ENCODE results near the gene NUF2.
"Not testable (repeated sequence)": the region's sequence is repeated elsewhere in the genome, so short reads cannot be mapped to it uniquely, and the experiment has no call there.

The NUF2 gene

GRCh38 chr1:163308811-163309210 lies 12.9 kb upstream of the NUF2 start:
- Histone ChIP-seq H2BK15ac (ENCODE audit: low read length) (no peak overlapping the region), H2AFZ (ENCODE audit: low read length) (no peak overlapping the region)
- WGBS, 2 donors (ENCODE audit: extremely low coverage in 2 of 2, insufficient read length in 2 of 2, insufficient replicate concordance in 1 of 2): no CpG with 5 or more reads among the region's 1 CpG

GRCh38 chr1:163315773-163316374 lies 5.9 kb upstream of the NUF2 start:
- no peak overlapping the region for H2AFZ ChIP-seq (ENCODE audit: low read length)
- H3K14ac ChIP-seq (ENCODE audit: low read length): no peak overlapping the region
- H3K9ac ChIP-seq (ENCODE audit: low read depth, low read length, poor library complexity): no peak overlapping the region
- 100% methylated on average over 2 of the region's 6 CpGs; no CpG with 5 or more reads in 1 of the 2 donors for WGBS, 2 donors (ENCODE audit: extremely low coverage in 2 of 2, insufficient read length in 2 of 2, insufficient replicate concordance in 1 of 2)
- H3K79me1 ChIP-seq (ENCODE audit: low read depth, low read length): no peaks in the 10 kb centered on the region
- H3K9me3 ChIP-seq (replicated peaks in 1 of 2; ENCODE audit: control insufficient read depth in 2 of 2, insufficient read depth in 1 of 2, low read depth in 1 of 2, low read length in 2 of 2): no peaks in the 10 kb centered on the region
- peaks cover 0 to 2% of the 10 kb centered on the region in 2 donors for H3K4me1 ChIP-seq (ENCODE audit: control insufficient read depth in 2 of 2, insufficient read depth in 1 of 2, low read depth in 1 of 2, low read length in 2 of 2)
- H3K36me3 ChIP-seq (replicated peaks in 1 of 2; ENCODE audit: control insufficient read depth in 2 of 2, insufficient read depth in 2 of 2, low read length in 2 of 2): peaks cover 2 to 37% of the 10 kb centered on the region in 2 donors
- no peak overlapping the region for H2BK15ac ChIP-seq (ENCODE audit: low read length)
- DNase-seq (ENCODE audit: low spot score): peak; percentile 33
- H2BK5ac ChIP-seq (ENCODE audit: low read length): no peak overlapping the region
- no peak overlapping the region for H3K18ac ChIP-seq (ENCODE audit: low read length)
- H4K91ac ChIP-seq (ENCODE audit: low read depth, low read length, poor library complexity): no peak overlapping the region
- H2BK120ac ChIP-seq (ENCODE audit: low read depth, low read length): no peak overlapping the region
- no peak overlapping the region for H3K27ac ChIP-seq (replicated peaks; ENCODE audit: low read length)
- no peak overlapping the region for H3K4me2 ChIP-seq (ENCODE audit: insufficient read depth, low read length, poor library complexity, severe bottlenecking)
- H3K23ac ChIP-seq (ENCODE audit: low read depth, low read length, poor library complexity): no peak overlapping the region
- H3K27me3 ChIP-seq (ENCODE audit: control insufficient read depth in 3 of 3, insufficient read depth in 3 of 3, low read depth in 1 of 3, low read length in 3 of 3): no peaks in the 10 kb centered on the region
- H2BK12ac ChIP-seq (ENCODE audit: low read length): no peak overlapping the region
- no peak overlapping the region for H4K8ac ChIP-seq (ENCODE audit: low read depth, low read length)
- no peak overlapping the region for H3K4me3 ChIP-seq (ENCODE audit: low read length in 2 of 2)
- no peak overlapping the region for H2AK5ac ChIP-seq (ENCODE audit: low read depth, low read length)
- no peak overlapping the region for H3K4ac ChIP-seq (ENCODE audit: low read length)

More at GRCh38 chr1:163308811-163309210, 12.9 kb upstream of the NUF2 start:
- DNase-seq (ENCODE audit: low spot score): no peak
- H2AK5ac ChIP-seq (ENCODE audit: low read depth, low read length): no peak overlapping the region
- no peak overlapping the region for H4K8ac ChIP-seq (ENCODE audit: low read depth, low read length)
- H2BK12ac ChIP-seq (ENCODE audit: low read length): no peak overlapping the region
- no peaks in the 10 kb centered on the region for H3K9me3 ChIP-seq (replicated peaks in 1 of 2; ENCODE audit: control insufficient read depth in 2 of 2, insufficient read depth in 1 of 2, low read depth in 1 of 2, low read length in 2 of 2)
- H3K23ac ChIP-seq (ENCODE audit: low read depth, low read length, poor library complexity): no peak overlapping the region
- no peak overlapping the region for H3K4ac ChIP-seq (ENCODE audit: low read length)
- no peaks in the 10 kb centered on the region for H3K4me1 ChIP-seq (ENCODE audit: control insufficient read depth in 2 of 2, insufficient read depth in 1 of 2, low read depth in 1 of 2, low read length in 2 of 2)
- H2BK120ac ChIP-seq (ENCODE audit: low read depth, low read length): no peak overlapping the region
- no peak overlapping the region for H3K9ac ChIP-seq (ENCODE audit: low read depth, low read length, poor library complexity)
- no peaks in the 10 kb centered on the region for H3K79me1 ChIP-seq (ENCODE audit: low read depth, low read length)
- no peak overlapping the region for H2BK5ac ChIP-seq (ENCODE audit: low read length)
- no peak overlapping the region for H3K18ac ChIP-seq (ENCODE audit: low read length)
- H3K4me2 ChIP-seq (ENCODE audit: insufficient read depth, low read length, poor library complexity, severe bottlenecking): no peak overlapping the region
- H3K4me3 ChIP-seq (ENCODE audit: low read length in 2 of 2): no peak overlapping the region
- H3K36me3 ChIP-seq (replicated peaks in 1 of 2; ENCODE audit: control insufficient read depth in 2 of 2, insufficient read depth in 2 of 2, low read length in 2 of 2): peaks cover 3 to 12% of the 10 kb centered on the region in 2 donors
- H4K91ac ChIP-seq (ENCODE audit: low read depth, low read length, poor library complexity): no peak overlapping the region
- no peaks in the 10 kb centered on the region for H3K27me3 ChIP-seq (ENCODE audit: control insufficient read depth in 3 of 3, insufficient read depth in 3 of 3, low read depth in 1 of 3, low read length in 3 of 3)
- no peak overlapping the region for H3K27ac ChIP-seq (replicated peaks; ENCODE audit: low read length)
- no peak overlapping the region for H3K14ac ChIP-seq (ENCODE audit: low read length)

GRCh38 chr1:163320891-163321290 lies 863 bp upstream of the NUF2 start:
- Histone ChIP-seq H2BK5ac (ENCODE audit: low read length) (no peak overlapping the region), H3K4me1 (ENCODE audit: control insufficient read depth in 2 of 2, insufficient read depth in 1 of 2, low read depth in 1 of 2, low read length in 2 of 2) (peaks cover 0 to 3% of the 10 kb centered on the region in 2 donors), H3K9me3 (replicated peaks in 1 of 2; ENCODE audit: control insufficient read depth in 2 of 2, insufficient read depth in 1 of 2, low read depth in 1 of 2, low read length in 2 of 2) (no peaks in the 10 kb centered on the region), H3K23ac (ENCODE audit: low read depth, low read length, poor library complexity) (no peak overlapping the region), H3K4ac (ENCODE audit: low read length) (no peak overlapping the region), H2BK120ac (ENCODE audit: low read depth, low read length) (no peak overlapping the region), H4K8ac (ENCODE audit: low read depth, low read length) (no peak overlapping the region), H3K4me3 (ENCODE audit: low read length in 2 of 2) (peak overlapping the region; percentile 62 to 88), H3K79me1 (ENCODE audit: low read depth, low read length) (no peaks in the 10 kb centered on the region), H3K18ac (ENCODE audit: low read length) (no peak overlapping the region), H3K4me2 (ENCODE audit: insufficient read depth, low read length, poor library complexity, severe bottlenecking) (peak overlapping the region; percentile 60), H3K14ac (ENCODE audit: low read length) (no peak overlapping the region), H3K27ac (replicated peaks; ENCODE audit: low read length) (no peak overlapping the region), H3K9ac (ENCODE audit: low read depth, low read length, poor library complexity) (no peak overlapping the region), H2BK15ac (ENCODE audit: low read length) (no peak overlapping the region), H2BK12ac (ENCODE audit: low read length) (no peak overlapping the region), H2AK5ac (ENCODE audit: low read depth, low read length) (no peak overlapping the region), H3K36me3 (replicated peaks in 1 of 2; ENCODE audit: control insufficient read depth in 2 of 2, insufficient read depth in 2 of 2, low read length in 2 of 2) (peaks cover 2 to 47% of the 10 kb centered on the region in 2 donors), H4K91ac (ENCODE audit: low read depth, low read length, poor library complexity) (no peak overlapping the region), H2AFZ (ENCODE audit: low read length) (peak overlapping the region; percentile 83), H3K27me3 (ENCODE audit: control insufficient read depth in 3 of 3, insufficient read depth in 3 of 3, low read depth in 1 of 3, low read length in 3 of 3) (no peaks in the 10 kb centered on the region)
- no peak for DNase-seq (ENCODE audit: low spot score)
- WGBS, 2 donors (ENCODE audit: extremely low coverage in 2 of 2, insufficient read length in 2 of 2, insufficient replicate concordance in 1 of 2): no CpG with 5 or more reads among the region's 3 CpGs

GRCh38 chr1:163323339-163323738 lies 1.6 kb downstream of the NUF2 start:
- H3K23ac ChIP-seq (ENCODE audit: low read depth, low read length, poor library complexity); H3K27me3 ChIP-seq (ENCODE audit: control insufficient read depth in 3 of 3, insufficient read depth in 3 of 3, low read depth in 1 of 3, low read length in 3 of 3); H3K79me1 ChIP-seq (ENCODE audit: low read depth, low read length); H2AK5ac ChIP-seq (ENCODE audit: low read depth, low read length); H3K9ac ChIP-seq (ENCODE audit: low read depth, low read length, poor library complexity); H3K9me3 ChIP-seq (replicated peaks in 1 of 2; ENCODE audit: control insufficient read depth in 2 of 2, insufficient read depth in 1 of 2, low read depth in 1 of 2, low read length in 2 of 2); H3K27ac ChIP-seq (replicated peaks; ENCODE audit: low read length); H2BK15ac ChIP-seq (ENCODE audit: low read length); H3K14ac ChIP-seq (ENCODE audit: low read length); H3K18ac ChIP-seq (ENCODE audit: low read length); H2BK12ac ChIP-seq (ENCODE audit: low read length); H2BK120ac ChIP-seq (ENCODE audit: low read depth, low read length); H2AFZ ChIP-seq (ENCODE audit: low read length); H4K91ac ChIP-seq (ENCODE audit: low read depth, low read length, poor library complexity); H2BK5ac ChIP-seq (ENCODE audit: low read length); H3K4ac ChIP-seq (ENCODE audit: low read length); H3K4me2 ChIP-seq (ENCODE audit: insufficient read depth, low read length, poor library complexity, severe bottlenecking); H3K4me1 ChIP-seq (ENCODE audit: control insufficient read depth in 2 of 2, insufficient read depth in 1 of 2, low read depth in 1 of 2, low read length in 2 of 2); DNase-seq (ENCODE audit: low spot score); H4K8ac ChIP-seq (ENCODE audit: low read depth, low read length): not testable (repeated sequence)
- Histone ChIP-seq H3K4me3 (ENCODE audit: low read length in 2 of 2) (peak overlapping the region in 1 of 2 donors; percentile 62), H3K36me3 (replicated peaks in 1 of 2; ENCODE audit: control insufficient read depth in 2 of 2, insufficient read depth in 2 of 2, low read length in 2 of 2) (peaks cover 2 to 49% of the 10 kb centered on the region in 2 donors)
- no CpG with 5 or more reads among the region's 3 CpGs for WGBS, 2 donors (ENCODE audit: extremely low coverage in 2 of 2, insufficient read length in 2 of 2, insufficient replicate concordance in 1 of 2)
